HCT116 (cell line): ENCODE results near the gene TSSK2. TPM values are rescaled to one million over a fixed set of nuclear protein-coding genes. Genes with fewer than 3 reads are reported as not detected.

Experiments used
- ATAC-seq: fragments of 200-7000 bp; cut with Tn5 transposase; 2 replicates; pipeline ENCODE4 v1.9.1; 2020; ENCODE audit warnings: mild to moderate bottlenecking, moderate library complexity
- BruUV-seq: library from RNA; stranded (reverse); fragments of 400-500 nt; replicated peaks from 2 replicates; lab custom pipeline; 2021; lab: Mats Ljungman, UMichigan
- CTCF ChIA-PET: fragments of 300-600 bp; sonication (Branson Sonifier 250); formaldehyde crosslinking; loops from one replicate; lab custom pipeline; 2021; ENCODE audit warnings: antibody characterized with exemption; lab: Charles Lee
- POLR2A ChIA-PET: fragments of 300-600, 350-600 bp; sonication (Branson Sonifier 250); formaldehyde crosslinking; loops from one replicate; lab custom pipeline; 2021; ENCODE audit warnings: antibody characterized with exemption; lab: Charles Lee
- RAD21 ChIA-PET, 2 experiments: fragments of 300-600 bp; sonication (Branson Sonifier 250); formaldehyde crosslinking; loops; one replicate each; lab custom pipeline; 2023; ENCODE audit warnings: low total read pairs in 2 of 2; ENCODE audit not compliant: uncharacterized antibody in 2 of 2, unreplicated experiment in 2 of 2, low non-redundant PET in 1 of 2; lab: Charles Lee
- DNase-seq: peaks from one replicate; pipeline ENCODE4 v3.0.0-alpha.2; 2010; ENCODE audit warnings: low read depth, low spot score
- H2AFZ ChIP-seq: fragments of 200-600 bp; shearing (Covaris generic), sonication (generic); 2 replicates; pipeline ENCODE4 v1.6.1; 2017; ENCODE audit warnings: low read depth, mixed run types, mixed read lengths, antibody characterized with exemption, low read length; ENCODE audit not compliant: poor library complexity, severe bottlenecking
- H3K27ac ChIP-seq: 2 replicates; pipeline ENCODE4 v1.5.1; 2012; ENCODE audit warnings: low read depth, low read length
- H3K27me3 ChIP-seq: fragments of 200-600 bp; sonication (generic); 2 replicates; pipeline ENCODE4 v1.6.1; 2016; ENCODE audit warnings: mixed run types, low read length, mixed read lengths; ENCODE audit not compliant: insufficient read depth
- H3K36me3 ChIP-seq, 2 experiments: fragments of 200-500 bp in 1 of 2; fragments of 200-600 bp in 1 of 2; sonication (Bioruptor generic) in 1 of 2; sonication (generic) in 1 of 2; 2 replicates each; pipeline versions ENCODE4 v1.5.1 to v1.6.1; 2014 to 2016; ENCODE audit warnings: low read length in 2 of 2, inconsistent platforms in 1 of 2, mixed read lengths in 1 of 2, mixed run types in 1 of 2; ENCODE audit not compliant: insufficient read depth in 2 of 2, control insufficient read depth in 1 of 2
- H3K4me1 ChIP-seq, 2 experiments: fragments of 200-600 bp in 1 of 2; sonication (generic) in 1 of 2; 2 replicates each; pipeline versions ENCODE4 v1.5.1 to v1.6.1; 2012 to 2017; ENCODE audit warnings: low read length in 2 of 2, inconsistent platforms in 1 of 2, mild to moderate bottlenecking in 1 of 2, mixed read lengths in 1 of 2, mixed run types in 1 of 2, moderate library complexity in 1 of 2; ENCODE audit not compliant: insufficient read depth in 2 of 2, control insufficient read depth in 1 of 2
- H3K4me2 ChIP-seq: fragments of 200-600 bp; sonication (generic); 2 replicates; pipeline ENCODE4 v1.6.1; 2017; ENCODE audit warnings: mixed run types, low read length, mixed read lengths
- H3K4me3 ChIP-seq, 2 experiments: fragments of 200-600 bp in 1 of 2; sonication (generic) in 1 of 2; replicated peaks in 1 of 2; 2 replicates each; pipeline ENCODE4 v1.5.1; 2011 to 2016; ENCODE audit warnings: low read length in 2 of 2, control low read depth in 1 of 2, low read depth in 1 of 2, mild to moderate bottlenecking in 1 of 2, mixed read lengths in 1 of 2, mixed run types in 1 of 2
- H3K79me2 ChIP-seq: fragments of 200-600 bp; sonication (generic); 2 replicates; pipeline ENCODE4 v1.6.1; 2017; ENCODE audit warnings: mild to moderate bottlenecking, mixed run types, low read length, moderate library complexity, mixed read lengths; ENCODE audit not compliant: insufficient read depth
- H3K9ac ChIP-seq: fragments of 200-600 bp; sonication (generic); 2 replicates; pipeline ENCODE4 v1.6.1; 2016; ENCODE audit warnings: low read length, mixed read lengths
- H3K9me2 ChIP-seq: fragments of 200-600 bp; sonication (generic), shearing (Covaris generic); 2 replicates; pipeline ENCODE4 v1.6.1; 2017; ENCODE audit warnings: mixed run types, mild to moderate bottlenecking, moderate library complexity; ENCODE audit not compliant: insufficient read depth
- H3K9me3 ChIP-seq, 2 experiments: fragments of 200-500 bp in 1 of 2; fragments of 200-600 bp in 1 of 2; sonication (Bioruptor generic) in 1 of 2; sonication (generic) in 1 of 2; 2 replicates each; pipeline ENCODE4 v1.6.1; 2014 to 2017; ENCODE audit warnings: low read length in 2 of 2, mixed read lengths in 2 of 2, inconsistent platforms in 1 of 2, low read depth in 1 of 2, mild to moderate bottlenecking in 1 of 2, mixed run types in 1 of 2, moderate library complexity in 1 of 2; ENCODE audit not compliant: control insufficient read depth in 1 of 2, insufficient read depth in 1 of 2
- H4K20me1 ChIP-seq: fragments of 200-600 bp; sonication (generic), shearing (Covaris generic); 2 replicates; pipeline ENCODE4 v1.6.1; 2017; ENCODE audit warnings: mixed run types, mild to moderate bottlenecking, moderate library complexity; ENCODE audit not compliant: insufficient read depth
- CBX3 ChIP-seq: IDR thresholded peaks from 2 replicates; pipeline ENCODE4 v1.6.1; 2012; ENCODE audit warnings: low read depth
- EGR1 ChIP-seq: IDR thresholded peaks from 2 replicates; pipeline ENCODE4 v1.6.1; 2012; ENCODE audit warnings: low read depth
- EZH2 ChIP-seq: fragments of 200-600 bp; sonication (generic); IDR thresholded peaks from 2 replicates; pipeline ENCODE4 v1.6.1; 2017; ENCODE audit warnings: antibody characterized with exemption, mixed run types
- FOSL1 ChIP-seq: IDR thresholded peaks from 2 replicates; pipeline ENCODE4 v1.6.1; 2012; ENCODE audit warnings: low read depth
- JUND ChIP-seq: IDR thresholded peaks from 2 replicates; pipeline ENCODE4 v1.6.1; 2012
- POLR2A ChIP-seq: IDR thresholded peaks from 2 replicates; pipeline ENCODE4 v1.7.0; 2011; ENCODE audit warnings: borderline replicate concordance; ENCODE audit not compliant: insufficient read depth, insufficient read length; ENCODE audit errors: extremely low read depth
- POLR2AphosphoS5 ChIP-seq: IDR thresholded peaks from 2 replicates; pipeline ENCODE4 v1.6.1; 2011; ENCODE audit warnings: mild to moderate bottlenecking, low read depth, low read length, moderate library complexity
- RAD21 ChIP-seq: IDR thresholded peaks from 2 replicates; pipeline ENCODE4 v1.6.1; 2012; ENCODE audit warnings: low read depth, mild to moderate bottlenecking
- SP1 ChIP-seq: IDR thresholded peaks from 2 replicates; pipeline ENCODE4 v1.6.1; 2012; ENCODE audit warnings: low read depth
- YY1 ChIP-seq: IDR thresholded peaks from 2 replicates; pipeline ENCODE4 v1.6.1; 2011; ENCODE audit warnings: low read length, low read depth, moderate library complexity, mild to moderate bottlenecking; ENCODE audit not compliant: insufficient replicate concordance; ENCODE audit errors: extremely low read depth
- ZNF274 ChIP-seq: fragments of 200-500 bp; sonication (Bioruptor generic); IDR thresholded peaks from 2 replicates; pipeline ENCODE4 v1.6.1; 2014; ENCODE audit warnings: mild to moderate bottlenecking, low read depth, low read length, inconsistent platforms
- intact Hi-C: fragments of 100-400 bp; cut with micrococcal nuclease; formaldehyde crosslinking; loops from 2 replicates; pipeline ENCODE4 v1.10.0; 2022
- total RNA-seq: library from RNA; stranded (reverse); gene quantifications from one replicate; pipeline ENCODE4 v1.2.1, GENCODE V29; 2021; ENCODE audit not compliant: unreplicated experiment
- TF ChIP-seq, protein P1 (sequence below): IDR thresholded peaks from 2 replicates; pipeline ENCODE4 v1.6.1; 2012
- TF ChIP-seq, protein P2 (sequence below), 3 experiments: fragments of 200-600 bp in 1 of 3; sonication (generic) in 1 of 3; IDR thresholded peaks in 2 of 3; conservative IDR thresholded peaks in 1 of 3; 2 replicates each; pipeline ENCODE4 v1.5.1; 2012 to 2017; ENCODE audit warnings: low read depth in 2 of 3, low read length in 2 of 3, antibody characterized with exemption in 1 of 3, borderline replicate concordance in 1 of 3, control low read depth in 1 of 3, mild to moderate bottlenecking in 1 of 3, mixed read lengths in 1 of 3, mixed run types in 1 of 3, moderate library complexity in 1 of 3; ENCODE audit not compliant: insufficient read depth in 1 of 3

The TSSK2 gene
- total RNA-seq, 1 experiment from 2014 or later: not detected

DNA sequence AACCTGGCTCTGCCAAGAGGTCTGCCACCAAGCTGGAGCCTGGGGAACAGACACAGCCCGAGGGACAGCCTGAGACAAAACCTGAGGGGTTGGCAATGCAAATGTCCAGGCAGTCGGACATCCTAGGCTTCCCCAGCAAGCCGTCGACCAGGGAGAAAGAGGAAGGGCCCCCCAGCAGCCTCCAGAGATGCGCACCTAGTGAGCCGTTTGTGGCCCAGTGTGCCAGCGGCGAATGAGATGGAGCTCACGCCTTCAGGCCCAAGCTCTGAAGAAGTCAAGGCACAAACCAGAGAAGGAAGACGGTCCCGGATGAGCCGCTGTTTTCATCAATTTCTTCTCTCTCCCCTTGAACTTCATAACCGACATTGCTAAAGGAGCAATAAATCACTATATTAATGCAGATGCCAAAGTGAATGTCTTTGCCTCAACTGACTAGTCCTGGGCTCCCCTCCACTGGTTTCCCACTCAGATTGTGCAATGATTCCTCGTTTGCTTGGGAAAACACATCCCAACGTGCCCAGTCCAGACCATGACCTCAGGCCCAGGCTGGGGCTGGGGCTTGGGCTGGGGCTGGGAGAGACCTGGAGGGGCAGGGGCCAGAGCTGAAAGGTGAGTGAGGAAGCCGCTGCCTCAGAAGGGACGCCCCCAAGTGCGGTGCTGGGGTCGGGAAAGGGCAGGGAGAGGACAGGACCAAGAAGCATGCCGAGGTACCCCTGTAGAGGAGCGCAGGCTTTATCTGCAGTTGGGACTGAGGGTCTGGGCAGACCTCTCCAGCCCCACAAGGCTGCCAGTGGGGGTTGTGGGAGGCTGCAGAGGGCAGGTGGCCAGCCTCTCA lies 5.4 kb upstream of the TSSK2 start:
- DNase-seq (no peak), ATAC-seq (no peak)
- intact Hi-C loops: no loop called here
- RAD21 ChIA-PET: no interaction called here
- no peaks in the 10 kb centered on the region for H4K20me1 ChIP-seq
- H3K4me1 ChIP-seq: peaks cover 5 to 15% of the 10 kb centered on the region in 2 experiments
- no peaks in the 10 kb centered on the region for H3K27me3 ChIP-seq
- no peak overlapping the region for H2AFZ ChIP-seq
- H3K4me3 ChIP-seq: no peak overlapping the region
- H3K9me3 ChIP-seq: no peaks in the 10 kb centered on the region
- POLR2A ChIA-PET: no interaction called here
- H3K27ac ChIP-seq: no peak overlapping the region
- no peak overlapping the region for H3K4me2 ChIP-seq
- H3K9me2 ChIP-seq: no peaks in the 10 kb centered on the region
- H3K79me2 ChIP-seq: peaks cover 15% of the 10 kb centered on the region
- BruUV-seq: no TSS peak
- no peaks in the 10 kb centered on the region for H3K36me3 ChIP-seq
- TF ChIP-seq FOSL1: no peak
- TF ChIP-seq, protein P1, sequence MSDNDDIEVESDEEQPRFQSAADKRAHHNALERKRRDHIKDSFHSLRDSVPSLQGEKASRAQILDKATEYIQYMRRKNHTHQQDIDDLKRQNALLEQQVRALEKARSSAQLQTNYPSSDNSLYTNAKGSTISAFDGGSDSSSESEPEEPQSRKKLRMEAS: no peak
- TF ChIP-seq POLR2A: no peak
- no peak for TF ChIP-seq ZNF274
- TF ChIP-seq EZH2: no peak
- TF ChIP-seq SP1: no peak
- TF ChIP-seq EGR1: no peak
- no peak for TF ChIP-seq RAD21
- no peak for TF ChIP-seq POLR2AphosphoS5
- TF ChIP-seq YY1: no peak
- TF ChIP-seq CBX3: no peak
- TF ChIP-seq, protein P2, sequence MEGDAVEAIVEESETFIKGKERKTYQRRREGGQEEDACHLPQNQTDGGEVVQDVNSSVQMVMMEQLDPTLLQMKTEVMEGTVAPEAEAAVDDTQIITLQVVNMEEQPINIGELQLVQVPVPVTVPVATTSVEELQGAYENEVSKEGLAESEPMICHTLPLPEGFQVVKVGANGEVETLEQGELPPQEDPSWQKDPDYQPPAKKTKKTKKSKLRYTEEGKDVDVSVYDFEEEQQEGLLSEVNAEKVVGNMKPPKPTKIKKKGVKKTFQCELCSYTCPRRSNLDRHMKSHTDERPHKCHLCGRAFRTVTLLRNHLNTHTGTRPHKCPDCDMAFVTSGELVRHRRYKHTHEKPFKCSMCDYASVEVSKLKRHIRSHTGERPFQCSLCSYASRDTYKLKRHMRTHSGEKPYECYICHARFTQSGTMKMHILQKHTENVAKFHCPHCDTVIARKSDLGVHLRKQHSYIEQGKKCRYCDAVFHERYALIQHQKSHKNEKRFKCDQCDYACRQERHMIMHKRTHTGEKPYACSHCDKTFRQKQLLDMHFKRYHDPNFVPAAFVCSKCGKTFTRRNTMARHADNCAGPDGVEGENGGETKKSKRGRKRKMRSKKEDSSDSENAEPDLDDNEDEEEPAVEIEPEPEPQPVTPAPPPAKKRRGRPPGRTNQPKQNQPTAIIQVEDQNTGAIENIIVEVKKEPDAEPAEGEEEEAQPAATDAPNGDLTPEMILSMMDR (IDR thresholded peaks at IDR 0.05 in 2 of 3, conservative IDR thresholded peaks at IDR 0.05 in 1 of 3; ENCODE audit: borderline replicate concordance in 1 of 3, insufficient read depth in 1 of 3, low read depth in 2 of 3, low read length in 2 of 3): no peak
- TF ChIP-seq JUND: no peak
- CTCF ChIA-PET: interaction anchor here (1.3 kb wide), 1 partner anchor 19 kb away, joined by 3 read pairs; the partner anchor contains the start of gene ESS2
- H3K9ac ChIP-seq: no peak overlapping the region
